Neural cell (in vitro differentiated cells): ENCODE measurements around the gene OR52A5. TPM values are rescaled to one million over a fixed set of nuclear protein-coding genes. Genes with fewer than 3 reads are reported as not detected.

Experiments used
- H2AFZ ChIP-seq: fragments of 200-600, 300-800 bp; sonication (generic), shearing (Covaris generic); 2 replicates; pipeline ENCODE4 v1.6.0; 2014; ENCODE audit warnings: low read depth, mild to moderate bottlenecking, antibody characterized with exemption, low read length, moderate library complexity
- H3F3A ChIP-seq: fragments of 200-600 bp; shearing (Covaris generic); 2 replicates; pipeline ENCODE4 v1.6.1; 2016; ENCODE audit warnings: mild to moderate bottlenecking, moderate library complexity, mixed read lengths, antibody characterized with exemption, low read length; ENCODE audit not compliant: insufficient read depth, poor library complexity, severe bottlenecking
- H3K27ac ChIP-seq: fragments of 200-600, 300-800 bp; sonication (generic), shearing (Covaris generic); 2 replicates; pipeline ENCODE4 v1.5.1; 2014; ENCODE audit warnings: mild to moderate bottlenecking, low read length, moderate library complexity
- H3K27me3 ChIP-seq: fragments of 300-800, 200-600 bp; sonication (generic), shearing (Covaris generic); 2 replicates; pipeline ENCODE4 v1.6.0; 2014; ENCODE audit warnings: mild to moderate bottlenecking, low read depth, low read length, moderate library complexity; ENCODE audit not compliant: insufficient read depth
- H3K36me3 ChIP-seq: fragments of 300-800, 200-600 bp; sonication (generic), shearing (Covaris generic); 2 replicates; pipeline ENCODE4 v1.5.1; 2014; ENCODE audit warnings: mild to moderate bottlenecking, antibody characterized with exemption, low read length, moderate library complexity; ENCODE audit not compliant: insufficient read depth
- H3K4me2 ChIP-seq: fragments of 300-800, 200-600 bp; sonication (generic), shearing (Covaris generic); 2 replicates; pipeline ENCODE4 v1.6.0; 2014; ENCODE audit warnings: mild to moderate bottlenecking, low read length
- H3K4me3 ChIP-seq: fragments of 300-800, 200-600 bp; sonication (generic), shearing (Covaris generic); 2 replicates; pipeline ENCODE4 v1.5.1; 2014; ENCODE audit warnings: mild to moderate bottlenecking, low read length, moderate library complexity
- H3K79me2 ChIP-seq: fragments of 200-600 bp; shearing (Covaris generic); replicated peaks from 2 replicates; pipeline ENCODE4 v1.6.0; 2014; ENCODE audit warnings: mild to moderate bottlenecking, low read length, moderate library complexity; ENCODE audit not compliant: insufficient read depth
- H3K9ac ChIP-seq: fragments of 300-800, 200-600 bp; sonication (generic), shearing (Covaris generic); 2 replicates; pipeline ENCODE4 v1.6.1; 2016; ENCODE audit warnings: mild to moderate bottlenecking, low read length, mixed read lengths
- H3K9me2 ChIP-seq: fragments of 200-600 bp; shearing (Covaris generic); 2 replicates; pipeline ENCODE4 v1.6.1; 2016; ENCODE audit warnings: mild to moderate bottlenecking, low read length, mixed read lengths; ENCODE audit not compliant: insufficient read depth
- H3K9me3 ChIP-seq: fragments of 200-600, 300-800 bp; sonication (generic), shearing (Covaris generic); 2 replicates; pipeline ENCODE4 v1.6.1; 2016; ENCODE audit warnings: mild to moderate bottlenecking, mixed run types, low read length, moderate library complexity, mixed read lengths
- H4K20me1 ChIP-seq: fragments of 200-600 bp; shearing (Covaris generic); 2 replicates; pipeline ENCODE4 v1.6.1; 2016; ENCODE audit warnings: mild to moderate bottlenecking, mixed run types; ENCODE audit not compliant: insufficient read depth
- CTCF ChIP-seq: fragments of 450-650 bp; IDR thresholded peaks from 2 replicates; pipeline ENCODE4 v1.5.1; 2014; ENCODE audit warnings: antibody characterized with exemption, mild to moderate bottlenecking, moderate library complexity; ENCODE audit not compliant: poor library complexity, severe bottlenecking
- EP300 ChIP-seq: fragments of 450-650 bp; conservative IDR thresholded peaks from 2 replicates; pipeline ENCODE4 v1.6.1; 2014; ENCODE audit warnings: antibody characterized with exemption, mild to moderate bottlenecking, moderate library complexity; ENCODE audit not compliant: poor library complexity, severe bottlenecking
- EZH2 ChIP-seq: fragments of 200-600, 300-800 bp; shearing (Covaris generic), sonication (generic); IDR thresholded peaks from 2 replicates; pipeline ENCODE4 v1.6.1; 2014; ENCODE audit warnings: antibody characterized with exemption, low read length, borderline replicate concordance, mild to moderate bottlenecking; ENCODE audit not compliant: insufficient read depth, poor library complexity, severe bottlenecking
- MXI1 ChIP-seq: fragments of 450-650 bp; conservative IDR thresholded peaks from 2 replicates; pipeline ENCODE4 v1.6.1; 2014; ENCODE audit warnings: antibody characterized with exemption, mild to moderate bottlenecking; ENCODE audit not compliant: poor library complexity, severe bottlenecking
- POLR2AphosphoS5 ChIP-seq: IDR thresholded peaks from 2 replicates; pipeline ENCODE4 v1.6.1; 2012
- RAD21 ChIP-seq: fragments of 450-650 bp; conservative IDR thresholded peaks from 2 replicates; pipeline ENCODE4 v1.6.1; 2014; ENCODE audit warnings: antibody characterized with exemption, mild to moderate bottlenecking, moderate library complexity
- REST ChIP-seq: IDR thresholded peaks from 2 replicates; pipeline ENCODE4 v1.6.1; 2012; ENCODE audit warnings: borderline replicate concordance
- SMC3 ChIP-seq: fragments of 450-650 bp; conservative IDR thresholded peaks from 2 replicates; pipeline ENCODE4 v1.6.1; 2014; ENCODE audit warnings: antibody characterized with exemption, mild to moderate bottlenecking, moderate library complexity; ENCODE audit not compliant: poor library complexity
- TAF1 ChIP-seq: IDR thresholded peaks from 2 replicates; pipeline ENCODE4 v1.6.1; 2012; ENCODE audit warnings: low read depth
- polyA minus RNA-seq: library from RNA; depleted of rRNA, polyadenylated mRNA; stranded (reverse); fragments of >200 nt; gene quantifications from 2 replicates; pipeline ENCODE4 v1.2.3, GENCODE V29; 2014
- polyA plus RNA-seq: library from polyadenylated mRNA; depleted of rRNA; stranded (reverse); fragments of >200 nt; gene quantifications from 2 replicates; pipeline ENCODE4 v1.2.3, GENCODE V29; 2014

OR52A5 gene
- polyA plus RNA-seq (not detected in 2 replicates), polyA minus RNA-seq (not detected in 2 replicates)

DNA sequence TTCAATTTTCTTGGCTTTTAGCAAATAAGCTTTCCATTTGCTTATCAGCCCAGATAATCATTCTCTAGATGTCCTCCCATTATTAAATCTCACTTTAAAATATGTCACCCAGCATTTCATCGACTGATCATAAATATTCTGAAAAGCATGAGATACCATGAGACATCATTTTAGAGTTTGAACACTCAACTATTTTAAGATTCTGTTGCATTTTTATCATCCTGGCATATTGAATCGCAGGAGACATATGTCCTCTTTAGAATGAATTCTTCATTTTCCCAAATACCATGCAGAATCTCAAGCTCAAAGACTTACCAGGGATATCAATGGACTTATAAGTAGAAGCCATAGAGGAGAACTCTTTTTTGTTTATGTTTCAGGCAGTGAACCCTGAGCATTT is at the start of gene OR52A5:
Gene OR52A5, minus strand, starts transcription at position 361 of the 400 bp plus-strand sequence. CDS start 5,714 bp downstream, outside the sequence.
- Histone ChIP-seq H2AFZ (no peak within 1 kb of the TSS), H3K4me2 (no peak within 1 kb of the TSS), H3K9ac (no peak within 1 kb of the TSS), H3K9me2 (no peaks in the 10 kb centered on the region), H3K27ac (no peak within 1 kb of the TSS), H4K20me1 (no peaks in the 10 kb centered on the region), H3K79me2 (no peaks in the 10 kb centered on the region), H3K36me3 (no peaks in the 10 kb centered on the region), H3K9me3 (no peaks in the 10 kb centered on the region), H3K4me3 (no peak within 1 kb of the TSS), H3K27me3 (no peaks in the 10 kb centered on the region), H3F3A (no peaks in the 10 kb centered on the region)
- no peak for TF ChIP-seq CTCF
- TF ChIP-seq POLR2AphosphoS5: no peak
- no peak for TF ChIP-seq TAF1
- TF ChIP-seq RAD21: no peak
- no peak for TF ChIP-seq REST
- TF ChIP-seq MXI1: no peak
- no peak for TF ChIP-seq SMC3
- no peak for TF ChIP-seq EP300
- TF ChIP-seq EZH2: no peak

DNA sequence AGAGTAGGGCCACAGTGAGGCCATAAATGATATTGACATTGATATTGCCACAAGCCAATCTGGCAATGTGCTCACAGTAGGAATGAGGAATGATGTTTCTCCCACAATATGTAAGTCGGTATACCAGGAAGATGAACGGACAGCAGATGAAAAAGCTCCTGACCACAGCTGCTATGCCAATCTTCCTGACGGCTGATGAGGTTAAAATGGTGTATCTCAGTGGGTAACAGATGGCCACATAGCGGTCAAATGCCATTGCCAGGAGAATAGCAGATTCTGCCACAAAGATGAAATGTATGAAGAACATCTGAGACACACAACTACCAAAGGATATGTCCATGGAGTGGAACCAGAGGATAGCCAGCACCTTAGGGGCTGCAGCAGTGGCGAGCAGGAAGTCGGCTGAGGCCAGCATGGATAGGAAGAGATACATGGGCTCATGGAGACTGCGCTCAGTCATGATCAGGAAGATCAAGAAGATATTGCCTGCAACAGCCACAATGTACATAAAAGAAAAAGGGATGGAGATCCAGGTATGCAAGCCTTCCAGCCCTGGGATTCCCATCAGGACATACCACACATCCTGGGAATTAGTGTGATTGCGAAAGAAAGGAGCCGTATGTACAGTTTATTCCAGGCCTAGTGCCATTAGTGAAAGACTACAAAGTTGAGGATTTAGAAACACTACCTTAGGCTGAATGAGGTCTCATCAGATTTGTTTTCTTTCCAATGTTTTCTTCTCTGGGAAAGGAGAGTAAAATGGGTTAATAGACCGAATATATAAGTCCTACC is 40.1 kb upstream of the OR52A5 start:
- H3K9ac ChIP-seq: no peak overlapping the region
- no peaks in the 10 kb centered on the region for H3K27me3 ChIP-seq
- no peaks in the 10 kb centered on the region for H3F3A ChIP-seq
- H2AFZ ChIP-seq: no peak overlapping the region
- H3K9me2 ChIP-seq: no peaks in the 10 kb centered on the region
- TF ChIP-seq REST: no peak
- no peak for TF ChIP-seq POLR2AphosphoS5
- no peak for TF ChIP-seq EZH2
- no peak for TF ChIP-seq SMC3
- TF ChIP-seq TAF1: no peak
- TF ChIP-seq CTCF: no peak
- no peak for TF ChIP-seq MXI1
- TF ChIP-seq EP300: no peak
- TF ChIP-seq RAD21: no peak
- no peaks in the 10 kb centered on the region for H3K9me3 ChIP-seq
- no peak overlapping the region for H3K4me3 ChIP-seq
- no peak overlapping the region for H3K27ac ChIP-seq
- no peaks in the 10 kb centered on the region for H3K79me2 ChIP-seq
- H4K20me1 ChIP-seq: no peaks in the 10 kb centered on the region
- H3K36me3 ChIP-seq: no peaks in the 10 kb centered on the region
- no peak overlapping the region for H3K4me2 ChIP-seq
